GM19372 (cell line): ENCODE data around the gene GSG1L.

Experiments used
- ATAC-seq: cut with Tn5 transposase; IDR thresholded peaks from one replicate; pipeline ENCODE4 v1.9.1; 2021; ENCODE audit warnings: mild to moderate bottlenecking, low read depth, moderate library complexity; ENCODE audit not compliant: unreplicated experiment

GSG1L gene

GRCh38 chr16:28067604-28068379 is 4.3 kb upstream of the GSG1L start:
- ATAC-seq: no peak

GRCh38 chr16:28064706-28065249 is 1.3 kb upstream of the GSG1L start:
- ATAC-seq: no peak

GRCh38 chr16:28064150-28064549 is 636 bp upstream of the GSG1L start:
- ATAC-seq: no peak

- no peak for ATAC-seq
Measured at GRCh38 chr16:28062847-28063521, 530 bp downstream of the GSG1L start.

GRCh38 chr16:28062261-28062846 is 1.2 kb downstream of the GSG1L start:
- ATAC-seq: no peak

- no peak for ATAC-seq
Measured at GRCh38 chr16:28061352-28062101, 2.0 kb downstream of the GSG1L start.

GRCh38 chr16:28059841-28060575 is 3.5 kb downstream of the GSG1L start:
- ATAC-seq: no peak

- ATAC-seq: no peak
Measured at GRCh38 chr16:28058839-28059589, 4.5 kb downstream of the GSG1L start.

GRCh38 chr16:28057949-28058348 is 5.6 kb downstream of the GSG1L start:
- no peak for ATAC-seq

GRCh38 chr16:28053461-28053860 is 10.1 kb downstream of the GSG1L start:
- ATAC-seq: no peak

GRCh38 chr16:28052274-28053128 is 11.0 kb downstream of the GSG1L start:
- ATAC-seq: no peak

GRCh38 chr16:28051486-28051885 is 12.0 kb downstream of the GSG1L start:
- ATAC-seq: no peak

- no peak for ATAC-seq
Measured at GRCh38 chr16:28042811-28043210, 20.7 kb downstream of the GSG1L start.

GRCh38 chr16:28041615-28042014 is 21.9 kb downstream of the GSG1L start:
- no peak for ATAC-seq

- ATAC-seq: no peak
Measured at GRCh38 chr16:28040039-28040438, 23.5 kb downstream of the GSG1L start.

GRCh38 chr16:28039493-28039892 is 24.0 kb downstream of the GSG1L start:
- ATAC-seq: no peak

GRCh38 chr16:28038409-28038808 is 25.1 kb downstream of the GSG1L start:
- ATAC-seq: no peak

GRCh38 chr16:28035866-28036393 is 27.6 kb downstream of the GSG1L start:
- no peak for ATAC-seq
